GM12874 (cell line): Measurements from ENCODE around the gene ARHGAP40.

Experiments
- CTCF ChIP-seq: IDR thresholded peaks from 2 replicates; pipeline ENCODE4 v1.5.1; 2011; ENCODE audit warnings: low read depth, mild to moderate bottlenecking, control low read depth, low read length, moderate library complexity; ENCODE audit not compliant: insufficient read depth

ARHGAP40 gene

GRCh38 chr20:38601216-38602184 is at the start of gene ARHGAP40:
Gene ARHGAP40, plus strand, starts transcription at chr20:38601809.
- TF ChIP-seq CTCF: no peak

- TF ChIP-seq CTCF: no peak
Observed at GRCh38 chr20:38554986-38555385, 46.6 kb upstream of the ARHGAP40 start.

- no peak for TF ChIP-seq CTCF
Observed at GRCh38 chr20:38555395-38555794, 46.2 kb upstream of the ARHGAP40 start.

- no peak for TF ChIP-seq CTCF
Observed at GRCh38 chr20:38557174-38557573, 44.4 kb upstream of the ARHGAP40 start.

GRCh38 chr20:38558596-38559360 is 42.8 kb upstream of the ARHGAP40 start:
- no peak for TF ChIP-seq CTCF

- TF ChIP-seq CTCF: no peak
Observed at GRCh38 chr20:38559764-38560163, 41.8 kb upstream of the ARHGAP40 start.

GRCh38 chr20:38563802-38564431 is 37.7 kb upstream of the ARHGAP40 start:
- no peak for TF ChIP-seq CTCF
